CD8-positive, alpha-beta memory T cell (primary cell): ENCODE results near the gene C12orf75. TPM values are rescaled to one million over a fixed set of nuclear protein-coding genes. Genes with fewer than 3 reads are reported as not detected.

Experiments
- CTCF ChIA-PET: fragments of 350-600 bp; sonication (Branson Sonifier 250); formaldehyde crosslinking; loops from one replicate; lab custom pipeline; 2021; ENCODE audit warnings: antibody characterized with exemption; lab: Charles Lee
- POLR2A ChIA-PET: fragments of 350-600 bp; sonication (Branson Sonifier 250); formaldehyde crosslinking; loops from one replicate; lab custom pipeline; 2021; ENCODE audit warnings: antibody characterized with exemption; lab: Charles Lee
- DNase-seq, 5 donors: peaks; one replicate each; pipeline versions ENCODE4 v3.0.0 to v3.0.0-alpha.2; 2020 to 2022; ENCODE audit warnings: mixed read lengths in 1 of 5
- H3K27ac ChIP-seq: one replicate; pipeline ENCODE4 v1.7.0; 2013; ENCODE audit warnings: low read depth, mild to moderate bottlenecking, low read length, moderate library complexity
- H3K27me3 ChIP-seq: 2 replicates; pipeline ENCODE4 v1.7.0; 2013; ENCODE audit warnings: low read length, mild to moderate bottlenecking; ENCODE audit not compliant: insufficient read depth, poor library complexity, severe bottlenecking
- H3K36me3 ChIP-seq: 2 replicates; pipeline ENCODE4 v1.7.0; 2013; ENCODE audit warnings: mild to moderate bottlenecking, low read length, moderate library complexity; ENCODE audit not compliant: insufficient read depth
- H3K4me1 ChIP-seq: 2 replicates; pipeline ENCODE4 v1.7.0; 2013; ENCODE audit warnings: mild to moderate bottlenecking, low read length, moderate library complexity; ENCODE audit not compliant: insufficient read depth
- H3K4me3 ChIP-seq: 2 replicates; pipeline ENCODE4 v1.7.0; 2013; ENCODE audit warnings: mild to moderate bottlenecking, low read length
- H3K9me3 ChIP-seq: 2 replicates; pipeline ENCODE4 v1.7.0; 2013; ENCODE audit warnings: mild to moderate bottlenecking, low read length
- H3K27ac Mint-ChIP-seq, 8 donors: one replicate each; pipeline ENCODE4 v1.8.0; 2020 to 2021; ENCODE audit warnings: mixed read lengths in 8 of 8, mild to moderate bottlenecking in 6 of 8, inconsistent platforms in 3 of 8, moderate library complexity in 3 of 8
- H3K27me3 Mint-ChIP-seq, 2 donors: one replicate each; pipeline ENCODE4 v1.8.0; 2020 to 2021; ENCODE audit warnings: mixed read lengths in 2 of 2, mild to moderate bottlenecking in 1 of 2, moderate library complexity in 1 of 2
- H3K36me3 Mint-ChIP-seq, 3 donors: one replicate each; pipeline ENCODE4 v1.8.0; 2020 to 2021; ENCODE audit warnings: mixed read lengths in 3 of 3, inconsistent platforms in 1 of 3, mild to moderate bottlenecking in 1 of 3
- H3K4me1 Mint-ChIP-seq, 3 donors: one replicate each; pipeline ENCODE4 v1.8.0; 2020 to 2021; ENCODE audit warnings: mixed read lengths in 3 of 3, inconsistent platforms in 1 of 3, mild to moderate bottlenecking in 1 of 3
- H3K4me3 Mint-ChIP-seq, 7 donors: one replicate each; pipeline ENCODE4 v1.8.0; 2020 to 2021; ENCODE audit warnings: mixed read lengths in 7 of 7, mild to moderate bottlenecking in 6 of 7, moderate library complexity in 4 of 7, inconsistent platforms in 2 of 7
- H3K9me3 Mint-ChIP-seq, 5 donors: one replicate each; pipeline ENCODE4 v1.8.0; 2020 to 2022; ENCODE audit warnings: mixed read lengths in 5 of 5, mild to moderate bottlenecking in 3 of 5, moderate library complexity in 2 of 5, inconsistent platforms in 1 of 5
- polyA plus RNA-seq: library from polyadenylated mRNA; unstranded; fragments of 300-500 nt; fragmentation: Illumina TruSeq; gene quantifications from one replicate; pipeline ENCODE4 v1.2.3, GENCODE V29; 2021
- total RNA-seq, 2 experiments: library from RNA; stranded (reverse); gene quantifications; one replicate each; pipeline ENCODE4 v1.2.3, GENCODE V29; 2021

C12orf75 gene
- total and polyA plus RNA-seq, 3 experiments from 2014 or later = 52.9 to 181 (median 62.8) TPM

DNA sequence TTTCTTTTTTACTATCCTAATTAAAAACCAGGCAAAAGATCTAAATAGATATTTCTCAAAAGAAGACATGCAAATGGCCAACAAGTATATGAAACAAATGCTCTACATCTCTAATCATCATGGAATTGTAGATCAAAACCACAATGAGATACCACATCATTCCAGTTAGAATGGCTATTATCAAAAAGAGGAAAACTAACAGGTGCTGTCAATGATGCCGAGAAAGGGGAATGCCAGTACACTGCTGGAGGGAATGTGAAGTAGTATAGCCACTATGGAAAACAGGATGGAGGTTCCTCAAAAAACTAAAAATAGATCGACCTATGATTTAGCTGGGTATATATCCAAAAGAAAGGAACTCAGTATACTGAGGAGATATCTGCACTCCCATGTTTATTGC is 39.0 kb upstream of the C12orf75 start:
- H3K27me3 Mint-ChIP-seq = peaks cover 5% of the 10 kb centered on the region in 2 donors
- no peaks in the 10 kb centered on the region for H3K9me3 ChIP-seq
- no peak for DNase-seq
- ChIA-PET POLR2A (no interaction called here), CTCF (no interaction called here)
- no peaks in the 10 kb centered on the region for H3K27me3 ChIP-seq
- H3K4me1 Mint-ChIP-seq = no peaks in the 10 kb centered on the region
- H3K36me3 ChIP-seq = no peaks in the 10 kb centered on the region
- H3K4me1 ChIP-seq = no peaks in the 10 kb centered on the region
- no peak overlapping the region for H3K4me3 ChIP-seq
- no peak overlapping the region for H3K27ac ChIP-seq
- no peak overlapping the region for H3K27ac Mint-ChIP-seq
- no peaks in the 10 kb centered on the region for H3K36me3 Mint-ChIP-seq
- no peaks in the 10 kb centered on the region for H3K9me3 Mint-ChIP-seq
- H3K4me3 Mint-ChIP-seq = no peak overlapping the region

DNA sequence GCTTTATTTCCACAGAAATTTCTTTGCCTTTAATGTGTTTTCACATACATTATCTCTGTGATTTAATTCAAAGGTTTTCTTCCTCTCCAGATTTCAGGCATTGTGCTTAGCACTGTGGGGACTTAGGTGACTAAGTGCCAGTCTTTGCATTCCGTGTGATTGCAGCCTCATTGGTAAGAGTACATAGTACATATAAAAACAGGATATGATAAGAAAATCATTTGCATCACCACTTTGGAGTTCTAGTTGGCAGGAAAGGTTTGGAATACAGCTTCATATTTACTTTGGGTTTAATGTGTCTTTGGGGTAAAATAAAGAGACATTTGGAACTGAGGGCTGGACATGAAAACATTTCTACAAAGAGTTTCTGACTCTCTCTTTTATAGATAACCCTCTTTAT is 37.8 kb upstream of the C12orf75 start:
- H3K27ac ChIP-seq = no peak overlapping the region
- H3K4me3 Mint-ChIP-seq = no peak overlapping the region
- DNase-seq = no peak
- H3K36me3 Mint-ChIP-seq = peaks cover 0 to 3% (median 0%) of the 10 kb centered on the region in 3 donors
- no peak overlapping the region for H3K27ac Mint-ChIP-seq
- no peaks in the 10 kb centered on the region for H3K36me3 ChIP-seq
- ChIA-PET CTCF (no interaction called here), POLR2A (no interaction called here)
- H3K4me1 ChIP-seq = no peaks in the 10 kb centered on the region
- H3K27me3 Mint-ChIP-seq = peaks cover 4 to 5% of the 10 kb centered on the region in 2 donors
- no peaks in the 10 kb centered on the region for H3K4me1 Mint-ChIP-seq
- peaks cover 0 to 4% (median 2%) of the 10 kb centered on the region in 5 donors for H3K9me3 Mint-ChIP-seq
- no peak overlapping the region for H3K4me3 ChIP-seq
- H3K9me3 ChIP-seq = no peaks in the 10 kb centered on the region
- no peaks in the 10 kb centered on the region for H3K27me3 ChIP-seq

DNA sequence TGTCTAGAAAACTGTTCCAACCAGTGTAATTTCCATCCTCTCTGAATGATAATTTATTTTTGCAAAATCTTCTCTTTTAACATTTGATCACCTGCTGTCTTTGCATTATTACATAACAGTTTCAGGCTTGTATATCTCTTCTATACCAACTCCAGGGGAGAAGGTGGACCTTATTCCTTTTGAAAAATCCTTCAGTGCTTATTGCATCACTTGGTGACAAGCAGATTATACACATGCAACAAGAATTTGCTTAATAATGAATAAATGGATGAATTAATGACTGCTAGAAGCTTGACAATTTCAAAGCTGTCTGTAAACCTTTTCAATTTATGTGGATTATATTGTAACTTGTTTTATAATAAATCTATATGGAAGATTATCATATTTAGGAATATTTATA is 37.3 kb upstream of the C12orf75 start:
- H3K27ac ChIP-seq = no peak overlapping the region
- peaks cover 3% of the 10 kb centered on the region for H3K9me3 ChIP-seq
- Mint-ChIP-seq H3K36me3 (peaks cover 0 to 7% (median 2%) of the 10 kb centered on the region in 3 donors), H3K27ac (no peak overlapping the region), H3K4me1 (no peaks in the 10 kb centered on the region), H3K9me3 (peaks cover 3 to 9% (median 6%) of the 10 kb centered on the region in 5 donors), H3K4me3 (no peak overlapping the region), H3K27me3 (peaks cover 4 to 5% of the 10 kb centered on the region in 2 donors)
- no peak overlapping the region for H3K4me3 ChIP-seq
- no peak for DNase-seq
- no peaks in the 10 kb centered on the region for H3K4me1 ChIP-seq
- CTCF ChIA-PET = no interaction called here
- H3K27me3 ChIP-seq = no peaks in the 10 kb centered on the region
- no peaks in the 10 kb centered on the region for H3K36me3 ChIP-seq
- POLR2A ChIA-PET = no interaction called here

DNA sequence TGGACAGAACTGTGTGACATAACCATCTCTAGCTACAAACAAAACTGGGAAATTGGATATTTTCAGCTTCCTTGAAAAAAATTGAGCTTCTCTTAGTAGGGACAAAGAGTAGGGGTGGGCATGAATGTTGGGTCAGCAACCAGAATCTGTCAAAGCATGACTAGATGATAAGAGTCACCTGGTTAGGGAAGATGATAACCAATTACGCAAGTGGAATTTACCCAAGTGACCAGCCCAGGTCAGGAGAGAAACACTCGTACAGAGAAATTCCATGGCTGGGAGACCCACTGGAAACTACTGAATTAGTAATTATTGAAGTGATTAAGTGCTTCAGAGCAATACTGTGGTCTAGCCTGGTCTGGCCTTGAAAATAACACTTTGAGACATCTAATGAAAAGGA is 36.3 kb upstream of the C12orf75 start:
- POLR2A ChIA-PET = interaction anchor here (0.7 kb wide), 1 partner anchor 10 kb away, joined by 8 read pairs; no protein-coding TSS in a partner anchor
- no peak overlapping the region for H3K4me3 ChIP-seq
- no peak overlapping the region for H3K27ac ChIP-seq
- Mint-ChIP-seq H3K27ac (no peak overlapping the region), H3K4me1 (no peaks in the 10 kb centered on the region), H3K4me3 (no peak overlapping the region), H3K9me3 (peaks cover 3 to 15% (median 10%) of the 10 kb centered on the region in 5 donors), H3K36me3 (peaks cover 0 to 7% (median 2%) of the 10 kb centered on the region in 3 donors), H3K27me3 (peaks cover 4 to 5% of the 10 kb centered on the region in 2 donors)
- CTCF ChIA-PET = no interaction called here
- no peaks in the 10 kb centered on the region for H3K36me3 ChIP-seq
- no peak for DNase-seq
- no peaks in the 10 kb centered on the region for H3K4me1 ChIP-seq
- no peaks in the 10 kb centered on the region for H3K27me3 ChIP-seq
- H3K9me3 ChIP-seq = peaks cover 4% of the 10 kb centered on the region

DNA sequence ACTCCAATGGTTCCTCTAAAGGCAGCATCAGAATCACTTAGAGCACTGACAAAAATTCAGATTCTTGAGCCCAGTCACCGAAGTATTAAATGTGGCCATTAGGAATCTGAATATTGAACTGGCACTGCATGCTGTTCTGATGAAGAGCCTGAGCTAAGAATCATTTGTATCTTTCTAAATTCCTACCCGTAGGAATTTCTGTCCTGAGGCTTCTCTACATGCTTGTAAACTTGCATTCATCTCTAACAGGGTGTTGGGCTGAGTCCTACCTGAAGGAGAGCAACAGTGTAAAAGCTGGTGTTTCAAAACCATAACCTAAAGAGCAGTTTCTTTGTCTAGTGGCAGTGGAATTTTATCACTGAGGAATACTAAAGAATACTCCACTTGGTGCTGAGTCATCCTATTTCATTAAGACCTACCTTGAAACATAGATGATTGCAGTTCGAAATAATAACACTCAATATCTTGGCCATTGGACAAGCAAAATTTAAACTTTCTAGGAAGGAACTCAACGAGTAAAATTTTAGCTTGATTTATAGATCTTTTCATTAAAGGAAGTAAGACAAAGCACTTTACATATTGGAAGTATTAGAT is 35.5 kb upstream of the C12orf75 start:
- no peak for DNase-seq
- no peak overlapping the region for H3K4me3 ChIP-seq
- H3K27me3 Mint-ChIP-seq = peaks cover 5% of the 10 kb centered on the region in 2 donors
- no peak overlapping the region for H3K27ac ChIP-seq
- no peak overlapping the region for H3K27ac Mint-ChIP-seq
- no peaks in the 10 kb centered on the region for H3K36me3 ChIP-seq
- no peaks in the 10 kb centered on the region for H3K4me1 Mint-ChIP-seq
- H3K36me3 Mint-ChIP-seq = peaks cover 0 to 11% (median 4%) of the 10 kb centered on the region in 3 donors
- H3K9me3 ChIP-seq = peaks cover 4% of the 10 kb centered on the region
- H3K9me3 Mint-ChIP-seq = peaks cover 11 to 22% (median 18%) of the 10 kb centered on the region in 5 donors
- no peaks in the 10 kb centered on the region for H3K4me1 ChIP-seq
- H3K4me3 Mint-ChIP-seq = no peak overlapping the region
- POLR2A ChIA-PET = no interaction called here
- H3K27me3 ChIP-seq = no peaks in the 10 kb centered on the region
- CTCF ChIA-PET = no interaction called here

DNA sequence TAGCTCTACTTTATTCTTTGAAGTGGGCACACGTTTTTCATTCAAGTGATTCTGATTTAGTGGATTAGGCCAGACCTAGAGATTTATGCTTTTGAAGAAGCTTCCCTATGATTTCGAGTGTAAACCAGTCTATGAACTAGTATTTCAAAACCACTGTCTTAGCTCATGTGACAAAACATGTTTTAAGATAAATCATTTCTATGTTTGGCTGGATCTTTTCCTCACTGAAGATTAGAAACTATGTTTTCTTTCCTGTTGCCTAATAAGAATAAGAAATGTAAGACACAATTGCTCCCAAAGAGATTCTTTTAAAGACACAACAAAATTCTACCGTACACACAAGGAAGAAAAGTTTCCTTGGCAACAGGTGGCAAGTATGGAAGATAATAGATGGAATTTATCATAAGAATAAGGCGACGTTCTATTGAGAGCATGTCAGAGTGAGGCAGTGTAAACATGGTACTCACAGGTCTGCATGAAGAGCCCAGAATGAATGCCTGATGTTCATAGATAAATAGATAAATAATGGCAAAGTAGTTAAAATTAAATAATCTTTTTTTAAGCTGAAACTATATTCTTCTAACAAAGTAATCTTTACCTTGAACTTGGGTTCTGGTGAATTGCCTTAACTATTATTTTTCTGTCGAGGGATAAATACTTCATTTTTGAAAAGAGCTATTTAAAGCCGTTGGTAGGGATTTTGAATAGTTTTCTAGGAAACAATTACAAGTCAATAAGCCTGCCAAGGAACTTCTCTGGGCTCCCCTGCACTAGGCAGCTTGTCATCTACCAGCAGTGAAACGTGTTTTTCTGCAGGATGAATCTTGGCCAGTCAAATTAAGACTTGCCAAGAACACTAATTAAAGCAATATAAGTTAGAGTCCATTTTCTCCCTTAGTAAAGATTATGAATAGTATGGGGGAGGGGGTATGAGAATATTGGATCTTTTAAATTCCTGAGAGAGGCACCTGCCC is 34.1 kb upstream of the C12orf75 start:
- Histone ChIP-seq H3K27me3 (no peaks in the 10 kb centered on the region), H3K36me3 (no peaks in the 10 kb centered on the region), H3K27ac (no peak overlapping the region), H3K9me3 (peaks cover 4% of the 10 kb centered on the region), H3K4me3 (no peak overlapping the region), H3K4me1 (no peaks in the 10 kb centered on the region)
- ChIA-PET POLR2A (no interaction called here), CTCF (no interaction called here)
- no peak overlapping the region for H3K27ac Mint-ChIP-seq
- H3K36me3 Mint-ChIP-seq = peaks cover 0 to 18% (median 4%) of the 10 kb centered on the region in 3 donors
- no peak for DNase-seq
- H3K27me3 Mint-ChIP-seq = peaks cover 5 to 10% of the 10 kb centered on the region in 2 donors
- H3K4me1 Mint-ChIP-seq = no peaks in the 10 kb centered on the region
- H3K4me3 Mint-ChIP-seq = no peak overlapping the region
- peaks cover 14 to 30% (median 24%) of the 10 kb centered on the region in 5 donors for H3K9me3 Mint-ChIP-seq

DNA sequence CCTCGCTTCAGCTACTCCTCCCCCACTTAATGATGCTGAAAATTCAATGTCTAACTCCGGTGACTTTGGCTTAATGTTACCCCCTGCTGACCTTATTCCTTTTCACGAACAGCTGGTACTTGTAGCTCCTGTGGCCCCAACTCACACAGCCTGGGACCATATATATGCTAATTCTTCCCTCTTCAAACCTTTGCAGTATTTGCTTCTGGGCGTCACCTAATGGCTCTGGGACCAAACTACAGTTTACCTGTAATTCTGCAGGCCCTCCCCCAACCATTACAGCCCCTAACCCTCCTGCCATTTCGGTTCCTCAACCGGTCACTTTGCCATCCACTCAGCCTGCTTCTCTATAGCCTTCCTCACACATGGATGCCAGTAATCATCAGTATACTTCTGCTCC is 29.6 kb upstream of the C12orf75 start:
- Mint-ChIP-seq H3K27ac (no peak overlapping the region), H3K9me3 (peaks cover 14 to 32% (median 24%) of the 10 kb centered on the region in 5 donors), H3K27me3 (peaks cover 5 to 6% of the 10 kb centered on the region in 2 donors), H3K4me3 (no peak overlapping the region), H3K4me1 (no peaks in the 10 kb centered on the region), H3K36me3 (peaks cover 0 to 18% (median 4%) of the 10 kb centered on the region in 3 donors)
- no peaks in the 10 kb centered on the region for H3K4me1 ChIP-seq
- H3K4me3 ChIP-seq = no peak overlapping the region
- POLR2A ChIA-PET = no interaction called here
- H3K36me3 ChIP-seq = no peaks in the 10 kb centered on the region
- no peak overlapping the region for H3K27ac ChIP-seq
- CTCF ChIA-PET = no interaction called here
- H3K9me3 ChIP-seq = peaks cover 4% of the 10 kb centered on the region
- DNase-seq = no peak
- H3K27me3 ChIP-seq = no peaks in the 10 kb centered on the region

DNA sequence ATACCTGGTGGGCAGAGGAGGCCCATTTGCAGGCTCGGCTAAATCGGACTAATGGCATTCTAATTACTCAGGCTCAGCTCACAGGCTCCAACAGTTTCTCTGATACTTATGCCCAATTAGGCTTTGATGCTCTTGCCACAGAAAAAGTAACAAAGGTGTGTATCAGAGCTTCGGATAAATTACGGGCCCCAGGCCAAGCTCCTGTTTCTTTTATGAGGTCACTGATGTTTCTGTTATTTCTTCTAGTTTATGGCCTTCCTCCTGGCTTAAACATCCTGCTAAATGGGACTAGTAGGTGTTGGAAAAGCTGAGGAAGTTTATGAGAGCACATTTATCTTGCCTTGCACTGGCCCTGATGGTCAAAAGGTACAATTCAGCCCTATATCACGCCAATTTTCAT is 28.8 kb upstream of the C12orf75 start:
- Histone ChIP-seq H3K4me3 (no peak overlapping the region), H3K27me3 (no peaks in the 10 kb centered on the region), H3K27ac (no peak overlapping the region), H3K9me3 (peaks cover 4% of the 10 kb centered on the region), H3K36me3 (no peaks in the 10 kb centered on the region), H3K4me1 (no peaks in the 10 kb centered on the region)
- no peak overlapping the region for H3K4me3 Mint-ChIP-seq
- H3K27me3 Mint-ChIP-seq = peaks cover 0 to 6% of the 10 kb centered on the region in 2 donors
- ChIA-PET CTCF (no interaction called here), POLR2A (no interaction called here)
- no peak overlapping the region for H3K27ac Mint-ChIP-seq
- no peaks in the 10 kb centered on the region for H3K4me1 Mint-ChIP-seq
- H3K9me3 Mint-ChIP-seq = peaks cover 14 to 32% (median 24%) of the 10 kb centered on the region in 5 donors
- peaks cover 0 to 18% (median 4%) of the 10 kb centered on the region in 3 donors for H3K36me3 Mint-ChIP-seq
- no peak for DNase-seq
